Heart left ventricle (tissue), 16 donors: ENCODE data around the gene EAF2. TPM values are rescaled to one million over a fixed set of nuclear protein-coding genes. Genes with fewer than 3 reads are reported as not detected.
A peak's percentile ranks its signal among the peaks of the same experiment; 100 is the strongest.

Source experiments
- ATAC-seq, 4 donors: fragments of 200-7000 bp; cut with Tn5 transposase; one replicate each; pipeline ENCODE4 v1.9.1; 2020 to 2022; ENCODE audit warnings: moderate library complexity in 4 of 4, mild to moderate bottlenecking in 3 of 4, moderate number of reproducible peaks in 1 of 4
- DNase-seq, 5 donors: peaks; one replicate each; pipeline ENCODE4 v3.0.0-alpha.2; 2020
- H3K27ac ChIP-seq, 12 donors: fragments of 200-600 bp; sonication (generic) in 4 of 12; one replicate each; pipeline versions ENCODE4 v1.5.0 to v1.8.0; 2016 to 2022; ENCODE audit warnings: mild to moderate bottlenecking in 2 of 12
- H3K27me3 ChIP-seq, 9 donors: fragments of 200-600 bp; sonication (generic) in 2 of 9; one replicate each; pipeline versions ENCODE4 v1.5.1 to v1.8.0; 2016 to 2022; ENCODE audit warnings: mild to moderate bottlenecking in 3 of 9
- H3K36me3 ChIP-seq, 9 donors: fragments of 200-600 bp; sonication (generic) in 2 of 9; one replicate each; pipeline versions ENCODE4 v1.5.0 to v1.8.0; 2018 to 2022; ENCODE audit warnings: mild to moderate bottlenecking in 2 of 9
- H3K4me1 ChIP-seq, 12 donors: fragments of 200-600 bp; sonication (generic) in 4 of 12; one replicate each; pipeline versions ENCODE4 v1.5.0 to v1.8.0; 2016 to 2022; ENCODE audit warnings: mild to moderate bottlenecking in 3 of 12
- H3K4me3 ChIP-seq, 12 donors: fragments of 200-600 bp; sonication (generic) in 4 of 12; one replicate each; pipeline versions ENCODE4 v1.5.0 to v1.8.0; 2017 to 2022; ENCODE audit warnings: mild to moderate bottlenecking in 9 of 12, moderate library complexity in 4 of 12
- H3K9me3 ChIP-seq, 12 donors: fragments of 200-600 bp; sonication (generic) in 4 of 12; one replicate each; pipeline versions ENCODE4 v1.5.0 to v1.8.0; 2016 to 2022; ENCODE audit warnings: mild to moderate bottlenecking in 1 of 12
- CTCF ChIP-seq, 12 donors: fragments of 200-600 bp; sonication (generic) in 4 of 12; IDR thresholded peaks; one replicate each; pipeline versions ENCODE4 v1.5.0 to v1.8.0; 2018 to 2022; ENCODE audit warnings: antibody characterized with exemption in 12 of 12, mild to moderate bottlenecking in 5 of 12
- POLR2A ChIP-seq, 2 donors: fragments of 450-650 bp; IDR thresholded peaks; one replicate each; pipeline ENCODE4 v1.6.1; 2017; ENCODE audit warnings: antibody characterized with exemption in 2 of 2, mild to moderate bottlenecking in 2 of 2, moderate library complexity in 2 of 2
- WGBS, 4 donors: extraction: QIAGEN DNeasy Blood & Tissue Kit in 2 of 4; methylation state at CpG; one replicate each; pipeline versions ENCODE4 v1.1.5 to v1.1.7; 2013 to 2018; 5-methylcytosine and 5-hydroxymethylcytosine counted together
- intact Hi-C, 10 donors: fragments of 100-400 bp; cut with DNase I; formaldehyde crosslinking; loops; one replicate each; pipeline versions ENCODE4 v1.11.1 to v1.14.2; 2022
- polyA plus RNA-seq, 2 donors: library from polyadenylated mRNA; stranded (reverse); fragments of 200-250 nt; gene quantifications; one replicate each; pipeline ENCODE4 v1.2.3, GENCODE V29; 2013
- total RNA-seq, 9 donors: library from RNA; depleted of rRNA in 2 of 9; stranded (reverse); fragments of >200 nt in 2 of 9; fragmentation: NEBNext Ultra II Directional in 3 of 9; extraction: Animal tissue kit (Norgen Biotek cat#: 25700) in 3 of 9; gene quantifications; one replicate each; pipeline versions ENCODE4 v1.1.0 to v1.2.4, GENCODE V29; 2016 to 2023
- donor health status: ischemic (EF 13 %, LVEDD 7.1; RV severe dilation, severe dysfunction).
- donor health status: healthy with polysubstance abuse.
- donor health status: DM: no; HTN: yes; CAD: no.
- donor health status: DM: no; HTN: no; CAD: no.
- donor health status: ischemic (EF 25% LVEDD 6.9; RV normal size, moderate dysfunction).
- donor health status: ischemic (EF 25% LVEDD 5.7; RV mildly dilated, moderate dysfunction).
- donor health status: healthy.
- donor health status: DM: yes; HTN: yes; CAD: no.
- donor health status: ischemic (EF 35%, LVEDD 5.7; RV mildly dilated, moderate dysfunction).
- donor health status: nonischemic (EF 11% LVEDD 7.7; RV severe dilation, severe dysfunction).
- donor health status: DM: yes; HTN: yes; CAD: no.
- donor health status: PGD.
- donor health status: ischemic (EF 29% LVEDD 5.4; RV normal size, mild dysfunction).
- donor health status: nonischemic (EF 23%, LVEDD 6.1; RV moderate dilation, normal function).

Gene EAF2
- total and polyA plus RNA-seq, 11 donors, result 0.95 to 7.4 (median 3.7) TPM

DNA sequence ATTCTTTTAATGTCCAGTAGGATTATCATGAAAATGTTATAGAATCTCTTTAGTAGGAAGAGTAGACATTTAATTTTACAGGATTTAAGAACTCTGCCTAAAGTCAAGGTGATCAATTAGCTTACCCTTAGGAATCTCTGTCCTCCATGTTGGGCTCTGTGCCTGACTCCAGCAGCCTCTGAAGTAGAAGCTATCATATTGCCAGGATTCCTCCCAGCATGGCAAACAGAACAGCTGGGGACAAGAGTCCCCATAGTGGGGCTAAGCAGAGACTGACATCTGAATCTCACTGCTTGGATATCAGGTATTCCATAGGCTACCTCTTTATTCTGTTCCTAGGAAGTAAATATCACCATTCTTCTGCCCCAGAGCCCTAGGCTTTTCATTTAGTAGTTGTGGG, 60.7 kb downstream of the EAF2 start:
- H3K4me1 ChIP-seq, result peaks cover 0 to 17% (median 7%) of the 10 kb centered on the region in 12 donors
- no peak for TF ChIP-seq CTCF (IDR thresholded peaks at IDR 0.05)
- TF ChIP-seq POLR2A (IDR thresholded peaks at IDR 0.05), result no peak
- no peak overlapping the region for H3K4me3 ChIP-seq
- no peaks in the 10 kb centered on the region for H3K9me3 ChIP-seq
- no peak for ATAC-seq
- H3K36me3 ChIP-seq, result peaks cover 0 to 5% (median 0%) of the 10 kb centered on the region in 9 donors
- intact Hi-C loops, result no loop called here
- no peaks in the 10 kb centered on the region for H3K27me3 ChIP-seq
- no peak for DNase-seq
- H3K27ac ChIP-seq, result no peak overlapping the region

GRCh38 chr3:121896823-121897222, 61.8 kb downstream of the EAF2 start:
- TF ChIP-seq CTCF (IDR thresholded peaks at IDR 0.05), result no peak
- TF ChIP-seq POLR2A (IDR thresholded peaks at IDR 0.05), result no peak
- intact Hi-C loops, result no loop called here
- H3K36me3 ChIP-seq, result peaks cover 0 to 6% (median 0%) of the 10 kb centered on the region in 9 donors
- no peak overlapping the region for H3K27ac ChIP-seq
- H3K4me1 ChIP-seq, result peaks cover 0 to 17% (median 7%) of the 10 kb centered on the region in 12 donors
- H3K9me3 ChIP-seq, result no peaks in the 10 kb centered on the region
- H3K27me3 ChIP-seq, result no peaks in the 10 kb centered on the region
- H3K4me3 ChIP-seq, result no peak overlapping the region
- ATAC-seq (no peak), DNase-seq (no peak)

DNA sequence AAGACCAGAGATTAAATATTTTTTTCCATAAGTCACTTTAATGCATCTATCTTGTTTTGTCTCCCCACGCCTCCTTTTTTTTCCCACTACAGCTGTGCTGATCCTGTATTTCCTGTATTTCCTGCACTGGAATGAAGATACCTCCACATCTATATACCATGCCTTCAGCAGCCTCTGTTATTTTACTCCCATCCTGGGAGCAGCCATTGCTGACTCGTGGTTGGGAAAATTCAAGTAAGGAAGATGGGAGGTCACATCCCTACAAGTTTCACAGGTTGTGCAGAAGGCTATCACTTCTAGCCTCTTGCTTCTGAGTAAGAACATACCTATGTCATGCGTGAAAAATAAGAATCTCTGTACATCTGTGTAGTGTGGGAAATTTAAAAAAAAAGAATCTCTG, 62.3 kb downstream of the EAF2 start:
- H3K4me1 ChIP-seq, result peaks cover 0 to 17% (median 7%) of the 10 kb centered on the region in 12 donors
- no peak overlapping the region for H3K4me3 ChIP-seq
- H3K9me3 ChIP-seq, result no peaks in the 10 kb centered on the region
- no peak for DNase-seq
- TF ChIP-seq POLR2A (IDR thresholded peaks at IDR 0.05) (no peak), CTCF (IDR thresholded peaks at IDR 0.05) (no peak)
- WGBS, 4 donors, result 84 to 97% (median 90%) methylated on average over 3 of the region's 3 CpGs
- ATAC-seq, result no peak
- H3K27ac ChIP-seq, result no peak overlapping the region
- H3K36me3 ChIP-seq, result peaks cover 0 to 6% (median 0%) of the 10 kb centered on the region in 9 donors
- intact Hi-C loops, result no loop called here
- no peaks in the 10 kb centered on the region for H3K27me3 ChIP-seq

DNA sequence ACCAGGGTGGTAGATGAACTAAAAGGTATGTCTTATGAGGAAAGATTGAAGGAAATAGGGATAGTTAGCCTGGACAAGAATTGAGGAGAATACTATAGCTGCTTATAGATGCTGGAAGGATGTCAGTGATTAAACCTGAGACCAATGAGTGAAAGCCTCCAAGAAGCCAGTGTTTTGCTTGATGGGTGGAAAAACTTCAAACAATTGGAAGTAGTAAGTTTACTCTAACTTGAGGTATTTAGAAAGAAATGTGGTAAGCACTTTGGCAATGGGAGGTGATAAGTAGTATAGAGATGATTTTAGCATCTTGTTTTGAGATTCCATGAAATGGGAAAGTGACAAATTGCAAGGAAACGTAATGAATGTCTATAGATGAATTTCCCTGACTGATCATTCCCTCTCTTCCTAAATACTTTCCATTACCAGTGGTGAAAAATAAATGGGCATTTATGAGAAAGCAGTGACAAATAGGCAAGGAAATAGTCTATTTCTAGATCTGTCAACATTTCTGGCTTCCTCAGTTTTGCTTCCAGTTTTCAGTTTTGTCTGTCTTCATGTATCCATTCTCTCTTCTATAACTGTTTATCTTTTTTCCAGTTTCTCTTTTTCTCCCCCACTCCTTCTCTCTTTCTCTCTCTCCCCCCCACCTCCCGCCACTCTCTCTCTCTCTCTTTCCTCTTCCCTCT, 78.4 kb downstream of the EAF2 start:
- H3K36me3 ChIP-seq, result peaks cover 0 to 6% (median 0%) of the 10 kb centered on the region in 9 donors
- DNase-seq (no peak), ATAC-seq (no peak)
- peak overlapping the region in 1 of 12 donors; percentile 68 for H3K27ac ChIP-seq
- TF ChIP-seq CTCF (IDR thresholded peaks at IDR 0.05), result no peak
- peaks cover 0 to 18% (median 0%) of the 10 kb centered on the region in 12 donors for H3K4me1 ChIP-seq
- WGBS, 4 donors, result 34 to 91% (median 88%) methylated on average over 2 of the region's 2 CpGs
- peak overlapping the region in 2 of 12 donors; percentile 27 to 41 for H3K4me3 ChIP-seq
- no peaks in the 10 kb centered on the region for H3K9me3 ChIP-seq
- H3K27me3 ChIP-seq, result no peaks in the 10 kb centered on the region
- intact Hi-C loops, result no loop called here
